ENCODE measurements around the gene RALY.

DNA sequence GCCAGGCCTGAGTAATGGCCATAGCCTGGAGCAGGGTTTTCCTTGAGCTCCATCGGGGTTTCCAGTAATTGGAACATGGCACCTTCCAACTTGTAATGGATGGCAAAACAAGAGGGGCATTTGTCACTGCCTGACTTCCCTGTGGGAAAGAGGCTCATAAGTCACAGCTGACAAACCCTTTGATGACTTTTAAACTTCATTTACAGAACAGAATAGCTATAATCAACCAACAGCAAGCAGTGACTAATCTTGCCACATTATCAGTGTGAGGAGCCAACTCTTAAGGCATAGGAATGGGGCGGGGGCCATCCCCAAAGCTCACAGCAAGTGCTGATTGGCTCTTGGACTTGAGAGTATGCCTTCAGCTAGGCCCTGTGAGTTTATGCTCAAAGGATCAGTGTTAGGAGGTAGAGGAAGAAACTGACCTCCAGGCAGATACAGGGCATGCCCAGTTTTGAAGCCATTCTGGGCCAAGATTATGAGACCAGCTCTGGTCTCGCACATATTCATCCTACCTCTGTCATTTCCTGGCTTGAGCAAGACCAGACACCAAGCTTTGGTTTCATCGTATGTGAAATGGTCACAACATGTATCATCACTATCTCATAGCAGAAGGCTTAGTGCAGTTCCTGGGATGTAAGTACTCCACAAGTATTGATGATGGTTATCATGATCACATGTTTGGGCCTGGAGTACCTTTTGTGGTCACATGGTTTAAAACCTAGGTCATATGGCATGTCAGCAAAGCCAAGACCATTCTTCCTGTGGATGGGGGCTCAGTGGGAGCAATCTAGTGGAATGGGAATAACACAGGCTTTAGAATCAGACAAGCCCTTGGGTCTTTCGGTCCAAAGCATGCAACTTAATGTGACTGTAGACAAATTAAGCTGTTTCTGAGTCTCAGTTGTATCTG lies 69.1 kb downstream of the RALY start:
- TF ChIP-seq, protein P1, sequence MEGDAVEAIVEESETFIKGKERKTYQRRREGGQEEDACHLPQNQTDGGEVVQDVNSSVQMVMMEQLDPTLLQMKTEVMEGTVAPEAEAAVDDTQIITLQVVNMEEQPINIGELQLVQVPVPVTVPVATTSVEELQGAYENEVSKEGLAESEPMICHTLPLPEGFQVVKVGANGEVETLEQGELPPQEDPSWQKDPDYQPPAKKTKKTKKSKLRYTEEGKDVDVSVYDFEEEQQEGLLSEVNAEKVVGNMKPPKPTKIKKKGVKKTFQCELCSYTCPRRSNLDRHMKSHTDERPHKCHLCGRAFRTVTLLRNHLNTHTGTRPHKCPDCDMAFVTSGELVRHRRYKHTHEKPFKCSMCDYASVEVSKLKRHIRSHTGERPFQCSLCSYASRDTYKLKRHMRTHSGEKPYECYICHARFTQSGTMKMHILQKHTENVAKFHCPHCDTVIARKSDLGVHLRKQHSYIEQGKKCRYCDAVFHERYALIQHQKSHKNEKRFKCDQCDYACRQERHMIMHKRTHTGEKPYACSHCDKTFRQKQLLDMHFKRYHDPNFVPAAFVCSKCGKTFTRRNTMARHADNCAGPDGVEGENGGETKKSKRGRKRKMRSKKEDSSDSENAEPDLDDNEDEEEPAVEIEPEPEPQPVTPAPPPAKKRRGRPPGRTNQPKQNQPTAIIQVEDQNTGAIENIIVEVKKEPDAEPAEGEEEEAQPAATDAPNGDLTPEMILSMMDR (IDR thresholded peaks at IDR 0.05): no peak
- TF ChIP-seq POLR2A (IDR thresholded peaks at IDR 0.05) (no peak), POLR2AphosphoS5 (IDR thresholded peaks at IDR 0.05) (no peak), EP300 (IDR thresholded peaks at IDR 0.05; ENCODE audit: low read depth) (no peak)
